ENCODE data around the gene CHCHD6.
A peak's percentile ranks its signal among the peaks of the same experiment; 100 is the strongest.

The CHCHD6 gene

DNA sequence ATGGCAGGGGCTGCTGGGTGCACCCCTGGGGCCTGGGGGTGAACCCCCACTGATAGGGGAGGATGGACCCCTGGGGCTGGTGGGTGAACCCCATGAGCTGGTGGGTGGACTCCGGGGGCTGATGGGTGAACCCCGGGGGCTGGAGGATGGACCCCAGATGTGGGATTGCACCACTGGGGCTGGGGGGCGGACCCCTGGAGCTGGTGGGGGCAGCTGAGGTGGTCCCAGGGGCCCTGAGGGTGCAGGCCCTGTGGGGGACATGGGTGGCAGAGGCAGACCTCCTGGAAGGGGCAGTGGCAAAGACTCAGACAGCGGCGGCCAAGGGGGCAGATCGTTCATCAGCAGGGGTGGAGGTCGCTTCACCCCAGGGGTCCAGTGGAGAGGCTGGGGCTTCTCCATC is 31.7 kb upstream of the CHCHD6 start:
- TF ChIP-seq, protein P1, sequence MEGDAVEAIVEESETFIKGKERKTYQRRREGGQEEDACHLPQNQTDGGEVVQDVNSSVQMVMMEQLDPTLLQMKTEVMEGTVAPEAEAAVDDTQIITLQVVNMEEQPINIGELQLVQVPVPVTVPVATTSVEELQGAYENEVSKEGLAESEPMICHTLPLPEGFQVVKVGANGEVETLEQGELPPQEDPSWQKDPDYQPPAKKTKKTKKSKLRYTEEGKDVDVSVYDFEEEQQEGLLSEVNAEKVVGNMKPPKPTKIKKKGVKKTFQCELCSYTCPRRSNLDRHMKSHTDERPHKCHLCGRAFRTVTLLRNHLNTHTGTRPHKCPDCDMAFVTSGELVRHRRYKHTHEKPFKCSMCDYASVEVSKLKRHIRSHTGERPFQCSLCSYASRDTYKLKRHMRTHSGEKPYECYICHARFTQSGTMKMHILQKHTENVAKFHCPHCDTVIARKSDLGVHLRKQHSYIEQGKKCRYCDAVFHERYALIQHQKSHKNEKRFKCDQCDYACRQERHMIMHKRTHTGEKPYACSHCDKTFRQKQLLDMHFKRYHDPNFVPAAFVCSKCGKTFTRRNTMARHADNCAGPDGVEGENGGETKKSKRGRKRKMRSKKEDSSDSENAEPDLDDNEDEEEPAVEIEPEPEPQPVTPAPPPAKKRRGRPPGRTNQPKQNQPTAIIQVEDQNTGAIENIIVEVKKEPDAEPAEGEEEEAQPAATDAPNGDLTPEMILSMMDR (conservative IDR thresholded peaks at IDR 0.05; ENCODE audit: control insufficient read depth, insufficient read depth, low read depth, low read length) = no peak
- DNase-seq (ENCODE audit: low read depth) = no peak
- no peak overlapping the region for H3K4me3 ChIP-seq (ENCODE audit: control insufficient read depth, low read depth, low read length)

DNA sequence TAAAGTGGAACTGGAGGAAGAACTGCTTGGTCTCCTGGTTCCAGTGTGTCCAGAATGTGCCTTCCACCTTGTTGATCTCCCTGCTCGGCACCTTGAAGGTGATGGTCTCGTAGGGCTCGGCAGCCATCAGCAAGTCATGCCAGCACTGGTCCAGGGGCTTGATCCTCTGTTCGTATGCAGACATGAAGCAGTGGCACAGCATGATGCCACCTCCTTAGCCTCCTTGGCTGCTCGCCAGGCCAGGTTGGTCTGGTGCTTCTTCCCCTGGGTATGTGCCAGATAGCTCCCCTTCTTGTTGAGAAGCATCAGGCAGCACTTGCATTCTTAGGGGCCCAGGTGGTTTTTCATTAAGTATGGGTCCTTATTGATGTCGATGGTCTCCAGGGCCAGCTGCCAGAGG is 31.3 kb upstream of the CHCHD6 start:
- DNase-seq (ENCODE audit: low read depth) = no peak
- TF ChIP-seq, protein P1 (conservative IDR thresholded peaks at IDR 0.05; ENCODE audit: control insufficient read depth, insufficient read depth, low read depth, low read length) = no peak
- no peak overlapping the region for H3K4me3 ChIP-seq (ENCODE audit: control insufficient read depth, low read depth, low read length)

DNA sequence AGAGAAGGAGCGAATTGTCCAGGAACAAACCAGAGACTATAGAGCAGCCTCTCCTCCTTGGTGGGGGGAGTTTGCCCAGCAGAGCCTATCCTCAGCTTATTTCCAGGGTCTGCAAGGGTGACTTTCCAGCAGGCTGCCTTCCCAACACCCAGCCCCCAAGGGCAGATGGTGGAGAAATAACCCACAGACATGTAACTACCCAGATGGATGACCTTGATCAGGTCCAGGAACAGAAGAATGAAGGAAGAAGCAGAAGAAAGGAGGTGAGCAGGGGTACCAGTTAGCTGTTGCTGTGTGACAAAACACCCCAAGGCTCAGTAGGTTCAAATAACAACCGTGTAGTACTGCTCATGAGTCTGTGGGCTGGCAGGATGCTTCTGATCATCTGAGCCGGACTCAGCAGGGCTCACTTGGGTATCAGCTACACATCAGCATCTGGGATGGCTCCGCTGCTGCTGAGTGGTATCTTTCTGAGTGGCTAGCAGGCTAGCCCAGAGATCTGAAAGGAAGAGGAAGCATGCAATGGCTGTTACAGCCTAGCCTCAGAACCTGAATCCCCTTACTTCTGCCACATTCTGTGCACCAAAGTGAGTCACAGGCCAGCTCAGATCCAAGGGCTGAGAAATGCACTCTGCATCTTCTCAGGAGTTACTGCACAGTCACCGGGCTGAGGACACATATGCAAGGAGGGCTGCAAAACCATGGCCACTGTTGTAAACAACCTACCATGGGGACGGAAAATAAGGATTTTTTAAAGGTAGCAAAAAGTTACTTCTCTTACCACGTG is 26.9 kb upstream of the CHCHD6 start:
- H3K4me3 ChIP-seq (ENCODE audit: control insufficient read depth, low read depth, low read length) = no peak overlapping the region
- TF ChIP-seq, protein P1 (conservative IDR thresholded peaks at IDR 0.05; ENCODE audit: control insufficient read depth, insufficient read depth, low read depth, low read length) = no peak
- DNase-seq (ENCODE audit: low read depth) = peak; percentile 50

DNA sequence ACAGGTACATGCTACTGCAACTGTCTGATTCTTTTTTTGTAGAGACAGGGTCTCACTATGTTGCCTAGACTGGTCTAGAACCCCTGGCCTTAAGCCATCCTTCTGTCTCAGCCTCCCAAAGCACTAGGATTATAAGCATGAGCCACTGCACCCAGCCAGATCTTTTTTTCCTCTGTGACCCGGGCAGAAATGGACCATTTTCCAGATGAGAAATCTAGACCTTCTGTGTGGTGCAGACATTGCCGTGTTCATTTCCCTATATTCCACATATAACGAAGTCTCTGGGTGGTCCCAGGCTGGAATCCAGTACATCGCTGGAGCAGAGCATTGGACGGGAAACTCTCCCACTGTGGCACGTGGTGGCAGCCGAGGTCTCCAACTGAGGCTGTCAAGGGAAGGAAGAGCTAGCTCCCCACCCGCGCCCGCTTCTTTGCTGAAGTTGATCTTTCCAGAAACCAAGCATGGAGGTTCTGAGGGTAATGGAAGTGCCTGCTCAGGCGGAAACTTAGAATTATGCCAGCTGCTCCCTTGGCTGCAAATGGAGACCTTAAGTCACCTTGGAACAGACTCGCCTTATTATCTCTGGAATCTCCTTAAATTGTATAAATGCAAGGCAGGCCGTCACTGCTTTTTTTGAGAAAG is 26.1 kb upstream of the CHCHD6 start:
- H3K4me3 ChIP-seq (ENCODE audit: control insufficient read depth, low read depth, low read length) = no peak overlapping the region
- no peak for DNase-seq (ENCODE audit: low read depth)
- TF ChIP-seq, protein P1 (conservative IDR thresholded peaks at IDR 0.05; ENCODE audit: control insufficient read depth, insufficient read depth, low read depth, low read length) = no peak

DNA sequence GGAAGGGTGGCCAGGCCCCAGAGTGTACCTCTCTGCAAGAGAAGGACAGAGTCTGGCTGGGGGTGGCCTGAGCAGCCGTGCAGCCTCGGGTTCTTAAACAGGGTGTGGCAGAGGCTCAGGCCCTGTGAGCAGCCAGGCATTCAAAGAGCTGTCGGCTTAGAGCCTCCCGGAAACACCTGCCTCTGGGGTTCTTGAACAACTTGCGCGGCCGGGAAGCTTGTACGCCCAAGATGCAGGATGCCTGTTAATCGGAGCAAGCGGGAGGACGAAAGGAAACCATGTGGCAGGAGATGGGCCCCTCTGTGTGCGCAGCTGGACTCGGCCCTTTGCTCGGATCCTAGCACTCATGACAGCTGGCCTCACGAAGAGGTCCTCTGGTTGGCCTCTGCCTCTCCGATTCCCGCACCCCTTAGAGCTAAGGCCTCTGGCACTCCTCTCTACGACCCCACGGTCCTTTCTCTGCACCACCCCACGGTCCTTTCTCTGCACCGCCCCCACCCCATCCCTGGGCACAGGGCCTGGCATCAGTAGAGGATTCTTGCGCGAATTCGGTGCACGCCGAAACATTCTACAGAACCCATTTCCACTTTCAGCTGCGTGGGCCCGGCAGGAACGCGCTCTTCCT is 25.2 kb upstream of the CHCHD6 start:
- TF ChIP-seq, protein P1 (conservative IDR thresholded peaks at IDR 0.05; ENCODE audit: control insufficient read depth, insufficient read depth, low read depth, low read length) = no peak
- no peak overlapping the region for H3K4me3 ChIP-seq (ENCODE audit: control insufficient read depth, low read depth, low read length)
- DNase-seq (ENCODE audit: low read depth) = no peak

DNA sequence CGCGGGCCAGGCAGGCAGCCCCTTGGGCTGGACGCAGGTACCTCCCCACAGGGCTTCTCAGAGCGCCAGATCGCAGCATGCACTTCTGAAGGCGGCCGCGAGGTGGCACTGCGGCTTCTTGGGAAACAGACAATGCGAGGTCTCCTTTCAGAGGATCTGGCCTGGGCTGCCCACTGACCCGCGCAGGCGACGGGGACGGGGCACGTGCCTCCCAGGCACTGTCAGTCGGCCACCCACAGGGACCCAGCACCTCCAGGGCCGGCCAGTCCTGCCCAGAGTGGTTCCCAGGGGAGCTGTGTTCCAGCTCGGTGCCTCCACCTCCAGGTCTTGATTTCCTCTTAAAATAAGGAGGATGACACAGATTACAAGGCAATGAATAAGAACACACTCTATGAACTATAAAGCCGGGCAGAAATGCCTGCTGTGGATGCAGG is 24.7 kb upstream of the CHCHD6 start:
- no peak overlapping the region for H3K4me3 ChIP-seq (ENCODE audit: control insufficient read depth, low read depth, low read length)
- peak; percentile 70 for DNase-seq (ENCODE audit: low read depth)
- TF ChIP-seq, protein P1 (conservative IDR thresholded peaks at IDR 0.05; ENCODE audit: control insufficient read depth, insufficient read depth, low read depth, low read length) = peak; percentile 75
